GM19438 (cell line): ENCODE results near the gene OR1A1.
"Not testable (repeated sequence)": the region's sequence is repeated elsewhere in the genome, so short reads cannot be mapped to it uniquely, and the experiment has no call there.

Experiments used
- ATAC-seq: cut with Tn5 transposase; IDR thresholded peaks from one replicate; pipeline ENCODE4 v1.9.1; 2021; ENCODE audit warnings: low read depth; ENCODE audit not compliant: unreplicated experiment

OR1A1 gene, protein sequence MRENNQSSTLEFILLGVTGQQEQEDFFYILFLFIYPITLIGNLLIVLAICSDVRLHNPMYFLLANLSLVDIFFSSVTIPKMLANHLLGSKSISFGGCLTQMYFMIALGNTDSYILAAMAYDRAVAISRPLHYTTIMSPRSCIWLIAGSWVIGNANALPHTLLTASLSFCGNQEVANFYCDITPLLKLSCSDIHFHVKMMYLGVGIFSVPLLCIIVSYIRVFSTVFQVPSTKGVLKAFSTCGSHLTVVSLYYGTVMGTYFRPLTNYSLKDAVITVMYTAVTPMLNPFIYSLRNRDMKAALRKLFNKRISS

GRCh38 chr17:3207367-3207766, at the start of gene OR1A1:
Gene OR1A1, plus strand, starts transcription at chr17:3207667. Its CDS starts 7,954 bp downstream, at chr17:3215621.
- no peak for ATAC-seq

DNA sequence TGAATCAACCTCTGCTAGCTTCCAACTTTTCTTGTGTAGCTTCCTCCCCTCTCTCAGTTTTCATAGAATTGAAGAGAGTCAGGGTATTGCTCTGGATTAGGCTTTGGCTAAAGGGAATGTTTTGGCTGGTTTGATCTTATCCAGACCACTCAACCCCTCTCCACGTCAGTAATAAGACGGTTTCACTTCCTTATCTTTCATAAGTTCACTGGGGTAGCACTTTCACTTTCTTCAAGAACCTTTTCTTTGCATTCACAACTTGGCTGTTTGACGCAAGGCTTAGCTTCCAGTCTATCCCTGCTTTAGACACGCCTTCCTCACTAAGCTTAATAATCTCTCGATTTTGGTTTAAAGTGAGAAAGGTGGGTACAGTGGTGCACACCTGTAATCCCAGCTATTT, 39.9 kb upstream of the OR1A1 start:
- no peak for ATAC-seq

DNA sequence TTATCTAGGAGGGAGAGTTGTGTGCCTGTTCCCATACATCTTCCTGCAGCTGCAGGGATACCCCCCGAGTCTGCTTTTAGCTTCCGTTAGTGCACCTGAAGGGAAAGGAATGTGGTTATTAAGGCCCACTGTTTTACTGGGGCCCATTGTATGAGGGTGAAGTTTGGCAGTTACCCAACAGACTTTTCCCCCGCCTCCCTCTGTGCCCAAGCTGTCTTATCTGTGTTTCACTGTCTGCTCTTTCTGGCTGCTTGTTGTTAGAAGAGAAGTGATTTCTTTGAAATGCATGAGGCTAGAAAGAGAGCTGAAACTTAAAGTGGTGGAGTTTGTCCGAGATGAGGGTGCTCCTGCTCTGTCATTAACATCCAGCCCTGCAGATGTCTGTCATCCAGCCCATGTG, 17.5 kb upstream of the OR1A1 start:
- no peak for ATAC-seq

GRCh38 chr17:3197219-3197618, 10.2 kb upstream of the OR1A1 start, which contains the start of gene OR1A2:
Gene OR1A2, plus strand, starts transcription at chr17:3197519. Its CDS starts 0 bp downstream, at chr17:3197519.
- ATAC-seq, result no peak

DNA sequence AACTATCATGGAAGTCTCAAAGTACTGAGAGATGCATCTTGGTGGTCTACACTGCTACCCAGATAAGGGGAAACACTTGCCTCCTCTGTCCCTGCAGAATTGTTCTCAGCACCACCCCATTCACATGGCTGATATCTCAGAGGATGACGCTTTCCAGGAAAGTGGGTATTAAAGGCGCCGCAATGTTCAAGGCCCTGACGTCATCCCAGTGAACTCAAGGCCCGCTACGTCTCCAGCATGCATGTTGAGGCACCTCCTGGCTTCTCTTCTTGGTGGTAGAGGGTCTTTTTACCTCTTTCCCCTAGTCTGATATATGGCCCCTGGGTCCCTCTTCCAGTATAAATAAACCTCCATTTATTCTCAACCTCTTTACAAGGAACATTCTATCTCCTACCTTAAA, 1.0 kb downstream of the OR1A1 start:
- no peak for ATAC-seq

DNA sequence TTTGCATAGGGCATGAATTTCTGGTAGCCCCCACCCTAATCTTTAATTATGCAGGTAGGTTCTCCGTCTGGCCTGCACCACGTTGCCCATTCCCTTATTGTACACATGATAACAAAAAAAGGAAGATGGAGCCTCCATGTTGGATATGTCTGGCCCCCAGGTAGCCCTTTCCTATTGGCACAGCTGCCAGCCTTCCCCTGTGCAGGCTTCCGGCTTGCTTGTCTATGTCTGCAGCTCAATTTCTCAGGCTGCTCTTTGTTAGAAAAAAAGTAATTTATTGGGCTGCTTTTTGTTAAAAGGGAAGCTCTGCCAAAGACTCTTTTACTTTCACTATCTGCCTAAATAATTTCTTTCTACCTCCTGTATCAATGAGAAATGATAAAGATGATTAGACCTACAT, 5.5 kb downstream of the OR1A1 start:
- no peak for ATAC-seq

DNA sequence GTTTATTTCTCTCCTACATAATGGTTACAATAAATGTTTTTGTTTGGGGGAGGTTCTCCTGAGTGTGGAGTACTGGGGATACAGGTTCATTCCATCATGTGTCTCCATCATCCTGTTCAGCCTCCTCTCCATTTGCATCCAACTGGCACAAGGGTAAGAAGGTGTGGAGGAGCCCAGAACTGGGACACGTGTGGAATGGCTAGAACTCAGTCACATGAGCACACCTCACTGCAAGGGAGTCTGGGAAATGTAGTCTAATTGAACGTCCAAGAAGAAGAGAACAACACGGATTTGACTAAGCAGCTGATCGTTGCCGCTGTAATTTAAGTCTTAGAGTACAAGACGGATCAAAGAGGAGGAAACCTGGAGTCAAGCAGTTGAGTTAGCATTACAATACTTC, 6.1 kb downstream of the OR1A1 start:
- no peak for ATAC-seq

DNA sequence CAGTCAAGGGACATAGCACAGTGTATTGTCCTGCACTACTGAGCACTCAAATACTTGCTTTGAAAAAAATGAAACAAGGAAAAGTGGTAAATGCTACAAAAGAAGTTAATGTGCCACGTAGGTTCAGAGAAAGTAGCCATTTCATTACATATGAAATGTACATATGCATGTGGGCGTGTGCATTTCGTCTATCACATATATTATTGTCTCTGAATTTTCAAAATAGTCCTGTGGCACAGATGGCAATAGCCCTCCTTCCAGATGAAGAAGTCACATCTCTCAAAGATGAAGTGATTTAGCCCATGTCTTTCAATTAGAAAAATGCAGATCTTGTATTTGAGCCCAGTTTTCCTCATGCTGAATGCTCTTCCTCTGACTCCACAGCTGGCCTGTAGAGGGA, 12.5 kb downstream of the OR1A1 start:
- not testable (repeated sequence) for ATAC-seq

GRCh38 chr17:3221850-3222249, 14.4 kb downstream of the OR1A1 start:
- ATAC-seq, result no peak

GRCh38 chr17:3222505-3222904, 15.0 kb downstream of the OR1A1 start:
- no peak for ATAC-seq

GRCh38 chr17:3224721-3225352, 17.4 kb downstream of the OR1A1 start:
- ATAC-seq, result not testable (repeated sequence)

DNA sequence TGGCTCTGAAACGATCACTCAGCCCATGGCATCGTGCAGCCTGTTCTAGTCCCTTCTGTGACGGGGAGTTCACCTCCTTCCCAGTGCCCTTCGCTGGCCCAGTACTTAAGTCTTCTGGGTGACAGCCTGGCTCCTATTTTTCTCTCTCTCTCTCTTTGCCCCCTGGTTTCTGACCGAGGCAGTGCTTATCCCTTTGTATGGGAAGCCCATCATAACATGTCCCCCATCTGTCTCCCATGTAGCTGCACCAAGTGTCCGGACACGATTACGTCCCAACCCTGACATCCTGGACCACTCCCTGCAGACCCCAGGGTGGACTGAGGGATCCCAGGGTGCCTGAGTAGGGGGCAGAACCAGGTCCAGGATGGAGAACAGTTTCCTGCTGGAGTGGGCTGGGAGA, 24.8 kb downstream of the OR1A1 start:
- ATAC-seq, result not testable (repeated sequence)

DNA sequence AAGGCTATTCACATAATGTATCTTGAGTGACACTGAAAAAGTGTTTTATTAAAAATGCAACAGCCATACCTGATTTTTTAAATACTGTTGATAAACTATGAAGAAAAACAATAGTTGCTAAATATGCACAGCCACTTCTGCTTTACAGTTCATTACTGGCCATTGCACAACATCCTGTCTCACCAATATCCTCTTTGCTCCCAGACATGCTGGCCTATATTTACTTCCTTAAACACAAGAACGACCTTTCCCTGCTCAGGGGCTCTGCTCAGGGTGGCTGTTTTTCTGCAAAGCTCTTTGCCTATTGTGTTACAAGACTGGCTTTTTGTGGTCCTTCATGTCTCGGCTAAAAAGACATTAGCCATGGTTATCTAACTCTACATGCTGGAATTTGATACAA, 31.2 kb downstream of the OR1A1 start:
- not testable (repeated sequence) for ATAC-seq

GRCh38 chr17:3241044-3241443, 33.6 kb downstream of the OR1A1 start:
- ATAC-seq, result not testable (repeated sequence)

- not testable (repeated sequence) for ATAC-seq
Observed at GRCh38 chr17:3244841-3245240, 37.4 kb downstream of the OR1A1 start.

DNA sequence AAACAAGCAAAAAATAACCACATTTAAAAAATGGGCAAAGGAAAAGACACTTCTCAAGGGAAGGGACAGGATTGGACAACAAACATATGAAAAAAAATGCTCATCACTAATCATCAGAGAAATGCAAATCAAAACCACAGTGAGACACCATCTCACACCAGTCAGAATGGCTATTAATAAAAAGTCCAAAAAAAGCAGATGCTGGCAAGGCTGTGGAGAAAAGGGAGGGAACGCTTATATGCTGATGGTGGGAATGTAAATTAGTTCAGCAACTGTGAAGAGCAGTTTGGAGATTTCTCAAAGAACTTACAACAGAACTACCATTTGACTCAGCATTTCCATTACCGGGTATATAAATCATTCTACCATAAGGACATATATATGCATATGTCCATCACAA, 41.5 kb downstream of the OR1A1 start:
- not testable (repeated sequence) for ATAC-seq

DNA sequence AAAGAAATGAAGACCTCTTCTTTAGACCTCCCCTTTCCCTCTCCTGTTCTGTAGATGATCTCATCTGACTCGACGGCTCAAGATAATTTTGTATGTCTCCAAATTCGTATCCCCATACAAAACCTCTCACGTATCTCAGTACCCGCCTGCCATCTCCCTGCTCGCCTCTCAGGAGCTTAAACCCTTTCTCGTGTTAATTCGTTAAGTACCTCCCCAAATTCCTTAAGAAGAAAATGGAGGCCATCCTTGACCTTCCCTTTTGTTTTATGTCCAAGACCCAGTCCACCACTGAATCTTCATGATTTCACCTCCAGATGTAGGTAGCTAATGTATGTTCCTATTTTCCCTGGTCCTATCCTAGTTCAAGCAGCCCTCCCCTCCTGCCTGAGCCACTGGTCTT, 49.1 kb downstream of the OR1A1 start:
- no peak for ATAC-seq

- ATAC-seq, result no peak
Observed at GRCh38 chr17:3260163-3260562, 52.7 kb downstream of the OR1A1 start.

DNA sequence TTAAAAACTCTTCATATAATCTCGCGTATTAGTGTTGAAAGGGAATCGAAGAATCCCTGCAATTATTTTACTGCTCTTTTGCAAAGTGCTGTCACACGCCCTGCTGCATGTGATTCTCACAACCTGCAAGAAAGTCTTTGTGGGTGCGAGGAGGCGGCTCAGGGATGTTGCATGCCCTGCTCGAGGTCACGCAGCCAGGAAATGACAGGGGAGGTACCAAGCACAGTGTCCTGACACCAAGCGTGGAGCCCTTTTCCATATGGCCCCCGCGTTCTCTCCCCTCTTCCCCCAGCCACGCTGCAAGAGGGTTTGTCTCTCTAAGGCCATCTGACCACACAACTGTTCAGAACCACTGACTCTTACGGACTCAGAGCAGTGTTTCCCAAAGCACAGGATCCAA, 53.1 kb downstream of the OR1A1 start:
- ATAC-seq, result no peak
